NB4 (cell line): ENCODE results near the gene MEF2B.

ENCODE experiments used
- DNase-seq: peaks from one replicate; pipeline ENCODE4 v3.0.0; 2010; ENCODE audit warnings: low read depth
- H3K4me3 ChIP-seq: one replicate; pipeline ENCODE4 v1.5.1; 2011; ENCODE audit warnings: mild to moderate bottlenecking, low read depth, low read length, moderate library complexity
- CTCF ChIP-seq: IDR thresholded peaks from one replicate; pipeline ENCODE4 v1.5.1; 2012; ENCODE audit warnings: low read depth, low read length
- MAX ChIP-seq: IDR thresholded peaks from 2 replicates; pipeline ENCODE4 v1.6.1; 2011; ENCODE audit warnings: low read depth, low read length
- MYC ChIP-seq: IDR thresholded peaks from 2 replicates; pipeline ENCODE4 v1.6.1; 2011; ENCODE audit warnings: low read depth, low read length
- POLR2A ChIP-seq: IDR thresholded peaks from 2 replicates; pipeline ENCODE4 v1.6.1; 2011; ENCODE audit warnings: mild to moderate bottlenecking; ENCODE audit not compliant: insufficient read length; ENCODE audit errors: extremely low read depth

The MEF2B gene

DNA sequence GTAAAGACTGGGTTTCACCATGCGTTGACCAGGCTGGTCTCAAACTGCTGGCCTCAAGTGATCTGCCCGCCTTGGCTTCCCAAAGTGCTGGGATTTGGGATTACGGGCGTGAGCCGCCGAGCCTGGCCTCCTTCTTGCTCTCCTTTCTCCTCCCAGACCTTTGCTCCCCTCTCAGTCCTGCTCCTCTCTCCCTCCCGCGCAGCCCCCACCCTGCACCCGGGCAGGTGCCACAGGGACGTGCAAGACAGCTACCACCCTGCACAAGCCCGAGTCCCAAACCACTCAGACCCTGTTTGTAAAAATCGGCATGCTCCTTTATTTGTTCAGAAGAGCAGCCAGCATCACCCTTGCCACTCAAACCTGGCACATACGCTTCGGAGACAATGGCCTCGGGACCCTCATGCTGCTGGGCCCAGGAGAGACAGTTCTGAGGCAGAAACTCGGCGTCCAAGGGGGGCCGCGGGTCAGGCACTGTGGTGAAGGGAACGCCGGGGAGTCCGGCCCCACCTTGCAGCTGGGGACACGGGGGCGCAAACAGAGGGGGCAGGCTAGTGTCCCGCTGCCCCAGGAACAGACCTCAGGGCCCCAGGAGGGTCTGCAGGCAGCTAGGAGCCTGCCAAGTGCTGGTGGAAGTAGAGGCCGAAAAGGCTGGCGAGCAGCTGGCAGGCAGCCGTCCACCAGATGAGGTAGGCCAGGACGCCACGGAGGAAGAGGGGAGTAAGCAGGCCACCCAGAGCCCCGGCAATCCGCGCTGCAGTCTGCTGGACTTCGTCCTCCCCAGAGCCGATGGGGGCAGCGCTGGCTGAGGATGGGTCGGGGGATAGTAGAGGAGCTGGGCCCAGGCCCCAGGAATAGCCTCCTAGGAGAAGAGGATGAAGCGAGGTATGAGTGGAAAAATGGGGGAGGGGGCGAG is 50.5 kb downstream of the MEF2B start:
- DNase-seq: no peak
- H3K4me3 ChIP-seq: no peak overlapping the region
- no peak for TF ChIP-seq CTCF
- TF ChIP-seq MAX: no peak
- TF ChIP-seq POLR2A: no peak
- no peak for TF ChIP-seq MYC

DNA sequence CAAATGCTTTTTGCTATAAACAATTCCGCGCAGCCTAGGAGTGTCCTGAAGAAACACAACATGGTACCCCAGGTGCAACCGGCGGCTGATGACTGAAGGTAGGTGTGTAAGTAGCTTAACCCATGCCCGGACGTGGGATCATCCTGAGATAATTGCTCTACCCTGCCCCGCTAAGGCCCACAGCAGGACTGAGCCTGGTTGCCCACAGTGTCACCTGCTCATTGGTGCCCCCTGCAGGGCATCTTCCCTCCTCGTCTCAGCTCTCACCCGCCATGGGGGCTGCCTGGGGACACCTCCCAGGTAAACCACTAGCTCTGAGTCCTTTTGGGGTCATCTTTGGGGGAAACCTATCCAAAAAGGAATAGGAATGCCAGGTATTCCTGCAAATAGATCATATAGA is 54.1 kb downstream of the MEF2B start:
- H3K4me3 ChIP-seq: no peak overlapping the region
- peak; percentile 54 for DNase-seq
- TF ChIP-seq POLR2A (no peak), CTCF (peak; percentile 84)

DNA sequence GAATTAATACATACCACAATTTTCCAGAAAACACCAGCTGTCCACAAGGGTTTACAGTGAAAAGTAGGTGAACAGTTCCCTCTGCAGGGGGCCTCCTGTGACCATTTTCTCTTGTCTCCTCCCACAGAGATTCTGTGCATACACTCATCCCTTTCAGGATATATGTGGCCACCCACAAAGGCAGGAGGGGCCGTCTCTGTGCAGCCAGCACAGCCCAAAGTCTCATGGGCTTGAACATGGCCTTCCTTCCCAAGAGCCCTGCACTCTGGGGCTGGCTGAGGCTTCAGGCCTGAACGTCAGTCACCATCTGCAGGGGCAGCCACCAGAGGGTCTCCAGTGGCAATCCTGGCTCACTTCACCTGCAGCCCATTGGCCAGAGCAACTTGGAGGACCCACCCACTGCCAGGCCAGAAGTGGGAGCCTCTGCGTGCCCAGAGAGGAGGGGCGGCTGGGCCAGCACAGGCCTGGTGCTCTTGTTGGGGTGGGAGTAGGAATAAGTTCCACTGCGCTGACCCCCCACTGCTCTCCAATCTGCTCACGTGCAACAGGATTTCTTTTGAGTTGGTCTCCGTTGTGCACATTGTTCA is 56.9 kb downstream of the MEF2B start:
- peak; percentile 80 for DNase-seq
- TF ChIP-seq MYC (no peak), CTCF (peak; percentile 9)
- H3K4me3 ChIP-seq: no peak overlapping the region

GRCh38 chr19:19111967-19112580 is 58.0 kb downstream of the MEF2B start:
- H3K4me3 ChIP-seq: no peak overlapping the region
- DNase-seq: no peak
- TF ChIP-seq CTCF (no peak), MAX (no peak), POLR2A (no peak), MYC (no peak)

- TF ChIP-seq MYC (no peak), MAX (no peak), POLR2A (no peak), CTCF (no peak)
- no peak overlapping the region for H3K4me3 ChIP-seq
- no peak for DNase-seq
Measured at GRCh38 chr19:19111136-19111835, 58.8 kb downstream of the MEF2B start.
